HG03469 (cell line): ENCODE results near the gene PRDM11.

Experiments
- ATAC-seq: cut with Tn5 transposase; IDR thresholded peaks from one replicate; pipeline ENCODE4 v1.9.1; 2021; ENCODE audit warnings: mild to moderate bottlenecking, moderate library complexity, moderate number of reproducible peaks; ENCODE audit not compliant: unreplicated experiment

The PRDM11 gene

GRCh38 chr11:45156741-45157140 is 10.3 kb downstream of the PRDM11 start:
- ATAC-seq = no peak

DNA sequence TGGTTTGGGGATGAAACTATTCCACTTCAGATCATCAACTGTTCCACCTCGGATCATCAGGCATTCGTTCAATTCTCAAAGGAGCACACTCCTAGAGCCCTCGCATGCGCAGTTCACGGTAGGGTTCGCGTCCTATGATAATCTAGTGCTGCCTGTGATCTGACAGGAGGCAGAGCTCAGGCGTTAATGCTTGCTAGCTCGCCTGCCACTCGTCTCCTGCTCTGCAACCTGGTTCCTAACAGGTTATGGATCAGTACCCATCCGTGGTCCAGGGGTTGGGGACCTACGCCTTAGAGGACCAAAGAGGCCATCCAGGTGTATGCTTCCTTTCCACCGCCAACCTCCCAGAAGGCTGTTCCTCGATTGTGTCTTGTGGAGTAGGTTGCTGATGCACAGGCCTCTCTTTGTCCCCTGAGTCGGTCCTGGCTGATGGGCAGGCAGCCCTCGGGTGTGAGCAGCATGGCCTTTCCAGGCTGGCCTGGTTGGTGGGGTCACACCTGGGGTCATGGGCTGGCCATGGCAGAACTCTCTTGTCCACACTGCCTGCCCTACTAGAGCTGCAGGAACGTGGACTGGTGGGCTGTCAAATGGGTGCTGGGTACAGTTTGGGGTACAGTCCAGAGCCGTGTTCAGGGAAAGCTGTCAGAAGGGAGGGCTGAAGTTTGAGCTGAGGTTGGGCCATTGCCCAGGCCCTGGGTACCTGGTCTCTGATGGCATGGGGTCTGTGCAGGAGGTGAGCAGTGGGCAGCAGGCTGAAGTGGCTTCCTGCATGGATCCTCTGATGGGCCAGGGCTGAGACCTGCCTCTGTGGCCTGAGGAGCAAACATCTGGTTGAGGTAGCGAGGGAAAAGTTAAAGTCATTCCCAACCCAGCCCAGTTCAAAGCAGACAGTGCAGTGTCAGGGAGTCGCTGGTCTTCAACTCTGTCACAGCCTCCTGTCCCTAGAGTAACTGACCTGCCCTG is 11.1 kb downstream of the PRDM11 start:
- ATAC-seq = no peak

GRCh38 chr11:45158210-45158731 is 11.8 kb downstream of the PRDM11 start:
- no peak for ATAC-seq

GRCh38 chr11:45158891-45159605 is 12.6 kb downstream of the PRDM11 start:
- ATAC-seq = no peak

DNA sequence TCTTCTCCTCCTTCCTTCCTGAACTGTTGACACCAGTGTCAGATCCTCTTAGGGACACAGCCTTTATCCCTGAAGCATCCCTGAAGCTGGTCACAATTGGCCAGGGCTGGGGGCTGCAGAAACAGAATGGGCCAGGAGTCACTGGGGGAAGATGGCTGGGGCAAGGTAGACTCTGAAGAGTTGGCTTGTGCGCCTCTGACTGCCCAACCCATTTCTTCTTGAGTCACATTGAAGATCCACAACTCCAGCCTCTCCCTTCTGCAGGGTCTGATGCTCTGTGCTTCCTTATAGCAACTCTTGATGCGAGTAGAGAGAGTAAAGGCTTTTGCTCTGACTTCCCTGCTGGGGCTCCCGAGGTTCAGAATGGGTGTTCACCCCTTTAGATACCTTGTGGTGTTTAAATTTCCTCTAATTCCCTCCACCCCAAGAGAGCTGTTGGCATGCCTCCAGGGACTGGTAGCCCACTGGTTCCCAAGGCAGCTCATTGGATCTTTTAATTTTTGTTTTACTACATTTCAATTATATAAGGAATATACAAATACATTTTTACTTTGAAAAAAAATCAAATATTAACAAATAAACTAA is 13.4 kb downstream of the PRDM11 start:
- ATAC-seq = no peak

- ATAC-seq = no peak
Measured at GRCh38 chr11:45161252-45162063, 15.0 kb downstream of the PRDM11 start.

GRCh38 chr11:45162064-45162375 is 15.6 kb downstream of the PRDM11 start:
- ATAC-seq = no peak

DNA sequence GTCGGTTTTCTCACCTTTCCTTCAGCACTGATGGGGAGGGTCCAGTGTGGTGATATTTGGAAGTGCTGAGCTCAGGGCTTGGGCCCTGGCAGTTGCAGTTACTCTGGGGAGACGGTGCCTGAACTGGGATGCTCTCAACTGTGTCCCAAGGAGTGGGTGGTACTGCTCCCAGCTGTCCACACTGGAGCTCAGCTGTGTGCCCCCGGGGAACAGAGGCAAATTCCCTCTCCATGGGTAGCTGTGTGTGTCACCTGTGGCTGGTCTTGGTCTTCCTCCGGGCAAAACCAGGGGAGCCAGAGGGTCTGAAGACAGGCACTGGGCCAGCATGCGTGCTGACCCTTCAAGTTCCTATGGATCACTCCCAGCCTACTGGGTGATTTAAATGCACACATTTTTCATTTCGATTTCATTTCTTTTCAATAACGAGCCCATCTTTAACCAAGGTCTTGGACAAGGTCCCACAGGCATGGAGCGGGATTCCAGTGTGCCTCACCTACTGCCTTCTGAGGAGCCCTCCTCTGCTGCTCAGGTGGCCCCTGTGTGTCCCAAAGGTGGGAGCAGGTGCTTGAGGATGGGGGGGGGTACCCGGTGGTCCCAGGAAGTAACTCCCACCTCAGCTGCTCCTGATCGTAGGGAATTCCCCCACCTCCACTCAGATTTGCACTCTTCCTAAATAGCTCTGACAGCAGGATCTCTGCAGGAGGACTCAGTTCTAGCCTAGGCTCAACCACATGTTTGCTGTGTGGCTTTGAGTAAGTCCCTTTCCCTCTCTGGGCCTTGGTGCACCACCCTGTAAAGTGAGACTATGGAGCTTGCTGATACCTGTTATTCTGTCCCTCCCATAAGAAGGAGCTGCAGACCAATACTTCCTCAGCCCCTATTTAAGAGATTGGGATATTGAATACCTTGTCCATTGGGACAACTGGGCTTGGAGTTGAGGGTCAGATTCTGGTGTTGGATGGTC is 16.8 kb downstream of the PRDM11 start:
- no peak for ATAC-seq

DNA sequence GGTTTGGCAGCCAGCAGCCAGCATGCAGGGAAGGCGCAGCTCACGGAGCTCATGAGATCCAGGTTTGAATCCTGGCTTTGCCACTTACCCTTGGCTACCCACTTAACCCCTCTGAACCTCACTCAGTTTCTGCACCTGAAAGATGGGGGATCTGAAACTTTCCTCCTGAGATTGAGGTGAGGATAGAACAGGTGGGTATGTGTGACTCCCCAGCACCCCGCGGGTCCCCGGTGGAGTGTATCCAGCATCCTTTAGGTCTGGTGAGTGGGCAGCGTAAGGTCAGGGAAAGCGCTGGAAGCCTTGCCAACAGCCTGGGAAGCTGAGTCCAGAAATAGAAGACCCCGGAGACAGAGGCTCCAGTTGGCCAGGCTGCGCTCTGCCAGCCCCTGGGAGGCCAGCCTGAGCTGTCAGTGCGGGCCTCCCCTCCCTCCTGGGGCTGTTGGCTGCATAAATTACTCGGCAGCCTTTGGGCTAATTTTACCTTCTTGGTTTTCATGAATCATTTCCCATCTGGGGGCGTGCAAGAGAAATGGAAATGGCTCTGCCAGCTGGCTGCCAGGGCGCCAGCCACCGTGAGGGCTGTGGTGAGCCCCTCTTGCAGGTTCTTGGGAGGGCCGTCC is 17.6 kb downstream of the PRDM11 start:
- no peak for ATAC-seq

GRCh38 chr11:45165386-45165785 is 18.9 kb downstream of the PRDM11 start:
- ATAC-seq = no peak

GRCh38 chr11:45165806-45166603 is 19.6 kb downstream of the PRDM11 start:
- ATAC-seq = no peak

DNA sequence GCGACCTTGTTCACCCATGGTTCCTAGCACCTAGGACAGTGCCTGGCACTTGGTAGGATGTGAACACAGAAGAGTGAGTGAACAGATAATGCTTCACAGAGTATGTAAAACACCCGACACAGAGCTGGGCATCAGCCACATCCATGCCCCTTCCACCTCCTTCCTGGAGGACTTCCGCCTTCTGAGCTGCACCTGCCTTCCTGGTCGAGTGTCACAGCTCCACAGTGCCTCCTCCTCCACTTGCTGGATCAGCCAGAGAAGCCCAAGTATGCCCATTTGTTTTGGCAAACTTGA is 20.1 kb downstream of the PRDM11 start:
- ATAC-seq = no peak

GRCh38 chr11:45167283-45167682 is 20.8 kb downstream of the PRDM11 start:
- no peak for ATAC-seq

GRCh38 chr11:45168366-45169130 is 22.1 kb downstream of the PRDM11 start:
- no peak for ATAC-seq

DNA sequence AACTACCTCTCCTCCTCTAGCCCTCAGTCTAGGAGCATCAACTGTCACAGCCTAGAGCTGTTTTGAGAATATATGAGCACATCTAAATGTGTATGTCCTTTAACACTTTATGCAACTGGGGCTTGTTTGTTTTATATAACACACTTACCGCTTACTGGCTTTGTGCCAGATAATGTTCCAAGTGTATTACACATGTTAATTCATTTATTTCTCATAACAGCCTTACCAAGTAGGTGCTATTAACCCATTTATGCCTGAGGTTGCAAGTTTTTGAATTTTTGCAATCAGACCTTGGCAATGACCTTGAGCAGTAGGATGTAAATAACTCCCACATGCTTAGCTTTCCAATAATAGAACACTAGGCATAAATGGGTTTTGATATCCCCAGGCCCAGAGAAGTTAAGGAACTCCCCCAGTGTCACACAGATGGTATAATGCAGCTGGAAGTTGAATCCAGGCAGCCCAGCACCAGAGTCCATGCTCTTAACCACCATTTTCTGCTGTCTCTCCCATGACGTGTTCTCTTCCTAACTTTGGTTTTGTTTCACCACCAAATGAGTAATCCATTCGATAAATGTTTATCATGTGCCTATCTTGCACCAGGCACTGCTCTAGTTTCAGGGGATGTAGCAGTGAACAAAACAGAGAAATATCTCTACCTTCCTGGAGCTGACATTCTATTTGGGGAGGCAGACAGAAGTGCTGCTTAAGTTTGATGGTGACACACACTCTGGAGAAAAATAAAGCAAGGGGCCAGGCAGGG is 23.1 kb downstream of the PRDM11 start:
- ATAC-seq = no peak

- ATAC-seq = no peak
Measured at GRCh38 chr11:45170484-45170883, 24.0 kb downstream of the PRDM11 start.

DNA sequence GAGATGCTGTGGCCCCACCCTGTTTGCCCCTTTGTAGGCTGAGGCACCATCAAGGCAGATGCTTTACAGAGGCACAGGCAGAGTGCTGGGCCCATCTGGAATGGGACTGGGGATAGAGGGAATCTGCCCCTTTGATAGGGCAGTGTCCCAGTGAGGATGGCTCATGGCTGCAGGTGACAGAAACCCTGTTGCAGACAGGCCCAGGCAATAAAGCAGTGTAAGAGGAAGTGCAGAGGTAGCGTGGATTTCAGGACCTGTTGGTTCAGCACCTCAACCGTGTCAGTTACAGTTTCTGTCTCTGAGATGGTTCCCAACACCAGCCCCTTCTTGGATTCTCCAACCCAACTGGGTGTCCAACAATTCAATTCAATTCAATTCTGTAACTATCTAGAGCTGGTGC is 25.1 kb downstream of the PRDM11 start:
- no peak for ATAC-seq
